Sigmoid colon (tissue), 4 donors: ENCODE results near the gene TSNAXIP1.

Source experiments
- CTCF ChIP-seq, 4 experiments: fragments of 450-650 bp in 3 of 4; fragments of 200-600 bp in 1 of 4; IDR thresholded peaks; one replicate each; pipeline ENCODE4 v1.5.1; 2016 to 2019; ENCODE audit warnings: antibody characterized with exemption in 4 of 4, mild to moderate bottlenecking in 3 of 4, moderate library complexity in 2 of 4
- EP300 ChIP-seq, 4 donors: sonication (generic); formaldehyde crosslinking; IDR thresholded peaks; one replicate each; pipeline ENCODE4 v1.6.1; 2017; ENCODE audit warnings: antibody characterized with exemption in 4 of 4
- POLR2A ChIP-seq, 2 donors: fragments of 450-650 bp; IDR thresholded peaks; one replicate each; pipeline ENCODE4 v1.6.1; 2016; ENCODE audit warnings: antibody characterized with exemption in 2 of 2, mild to moderate bottlenecking in 2 of 2, moderate library complexity in 2 of 2
- POLR2AphosphoS5 ChIP-seq, 4 donors: sonication (generic); formaldehyde crosslinking; IDR thresholded peaks; one replicate each; pipeline ENCODE4 v1.6.1; 2017; ENCODE audit warnings: antibody characterized with exemption in 4 of 4

- TF ChIP-seq POLR2A (IDR thresholded peaks at IDR 0.05): no peak
- TF ChIP-seq CTCF (IDR thresholded peaks at IDR 0.05): no peak
- no peak for TF ChIP-seq EP300 (IDR thresholded peaks at IDR 0.05)
- TF ChIP-seq POLR2AphosphoS5 (IDR thresholded peaks at IDR 0.05): no peak
Observed at GRCh38 chr16:67877064-67877463, 70.4 kb downstream of the TSNAXIP1 start.
